Fibroblast of skin of right quadriceps (primary cell): ENCODE data around the gene RELL2.
"Not testable (repeated sequence)": the region's sequence is repeated elsewhere in the genome, so short reads cannot be mapped to it uniquely, and the experiment has no call there.

Source experiments
- DNase-seq: peaks from one replicate; pipeline ENCODE4 v3.0.0-alpha.2; 2013

The RELL2 gene, protein sequence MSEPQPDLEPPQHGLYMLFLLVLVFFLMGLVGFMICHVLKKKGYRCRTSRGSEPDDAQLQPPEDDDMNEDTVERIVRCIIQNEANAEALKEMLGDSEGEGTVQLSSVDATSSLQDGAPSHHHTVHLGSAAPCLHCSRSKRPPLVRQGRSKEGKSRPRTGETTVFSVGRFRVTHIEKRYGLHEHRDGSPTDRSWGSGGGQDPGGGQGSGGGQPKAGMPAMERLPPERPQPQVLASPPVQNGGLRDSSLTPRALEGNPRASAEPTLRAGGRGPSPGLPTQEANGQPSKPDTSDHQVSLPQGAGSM

DNA sequence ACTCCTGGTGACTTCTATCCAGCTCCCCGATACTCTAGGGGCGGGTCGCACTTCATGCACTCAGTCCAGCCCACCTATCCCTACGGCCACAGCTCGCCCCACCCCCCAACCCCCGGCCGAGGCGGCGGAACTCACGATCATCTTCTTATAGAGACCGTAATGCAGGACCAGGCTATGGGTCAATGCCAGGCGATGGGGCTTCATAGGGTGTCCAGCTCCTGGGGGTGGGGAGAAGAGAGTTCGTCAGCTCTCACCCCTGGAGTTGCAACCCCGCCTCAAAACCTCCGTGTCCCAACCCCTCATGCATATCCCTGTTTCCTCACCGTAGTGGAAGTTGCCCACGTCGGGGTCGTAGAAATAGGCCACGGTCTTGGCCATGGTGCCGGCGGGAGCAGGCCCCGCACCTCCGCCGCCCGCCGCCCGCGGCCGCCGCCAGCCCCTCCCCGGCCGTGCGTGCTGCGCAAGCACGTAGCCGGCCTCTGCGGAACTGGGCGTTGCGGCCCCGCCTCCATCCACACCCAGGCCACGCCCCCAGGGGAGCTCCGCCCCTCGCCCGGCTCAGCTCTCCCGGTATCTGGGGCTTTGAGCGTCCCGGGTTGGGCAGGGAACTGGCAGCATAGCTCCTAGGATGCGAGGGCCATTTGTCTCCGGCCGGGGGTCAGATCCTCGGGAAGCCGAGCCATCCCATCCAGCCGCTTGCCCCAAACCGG, at the start of gene RELL2, which contains the start of gene HDAC3:
RELL2 (plus strand) TSS at position 585 of the 710 bp plus-strand sequence. CDS start 1,229 bp downstream, outside the sequence.
HDAC3 (minus strand) TSS at position 437 of the 710 bp plus-strand sequence; CDS start at position 378, 59 bp downstream.
- peak; percentile 87 for DNase-seq

DNA sequence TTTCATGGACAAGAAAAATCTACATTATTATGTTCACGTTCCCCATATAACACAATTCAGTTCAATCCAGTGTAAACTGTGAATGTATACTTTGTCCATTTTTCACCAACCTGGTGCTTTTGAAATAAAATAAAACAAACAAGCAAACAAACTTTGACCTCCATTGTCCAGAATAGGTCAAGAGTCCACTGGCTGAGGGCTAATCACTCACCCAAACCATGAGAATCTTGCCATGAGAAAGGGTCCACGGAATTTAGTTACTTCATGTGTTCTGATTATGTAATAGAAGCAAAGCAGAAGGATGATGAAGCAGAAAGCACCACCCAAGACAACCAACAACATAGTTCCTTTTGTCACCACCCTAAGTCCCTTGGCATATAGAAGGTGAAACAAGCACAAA, 46.7 kb upstream of the RELL2 start:
- DNase-seq = no peak

DNA sequence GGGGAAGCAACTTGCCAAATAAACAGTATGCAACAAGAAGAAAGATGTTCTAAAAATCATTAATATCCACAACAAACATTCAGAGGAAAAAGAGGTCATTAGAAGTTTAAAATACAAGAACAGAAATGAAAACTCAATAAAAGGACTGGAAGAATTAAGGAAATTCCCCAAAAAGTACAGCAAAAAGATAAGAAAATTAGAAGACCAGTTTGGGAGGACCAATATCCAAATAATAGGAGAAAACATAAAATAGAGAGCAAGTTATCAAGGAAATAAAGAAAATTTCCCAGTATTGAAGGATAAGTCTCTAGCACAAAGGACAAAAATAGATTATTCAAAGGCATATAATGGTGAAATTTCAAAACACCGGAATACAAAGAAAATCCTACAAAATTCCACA, 39.9 kb upstream of the RELL2 start:
- DNase-seq = no peak

- no peak for DNase-seq
These were observed 39.4 kb upstream of the RELL2 start for GRCh38 chr5:141597394-141597793.

DNA sequence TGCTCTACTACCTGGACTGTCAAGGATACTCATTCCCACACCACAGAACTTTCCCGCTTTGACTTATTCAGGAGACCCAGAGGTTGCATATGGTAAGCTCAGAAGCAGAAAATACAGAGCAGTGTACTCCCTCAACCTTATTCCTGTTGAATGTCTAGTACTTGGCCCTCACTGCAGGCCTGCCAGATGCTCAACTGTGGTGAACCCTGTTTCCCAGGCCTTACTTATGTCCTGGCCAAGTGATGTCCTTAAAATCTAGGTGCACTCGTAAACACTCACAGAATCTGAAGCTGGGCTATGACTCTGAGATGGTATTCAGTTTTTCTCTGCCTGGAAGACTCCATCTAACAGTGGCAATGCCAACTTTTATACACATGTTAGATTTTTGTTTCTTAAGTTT, 39.0 kb upstream of the RELL2 start:
- DNase-seq = no peak

DNA sequence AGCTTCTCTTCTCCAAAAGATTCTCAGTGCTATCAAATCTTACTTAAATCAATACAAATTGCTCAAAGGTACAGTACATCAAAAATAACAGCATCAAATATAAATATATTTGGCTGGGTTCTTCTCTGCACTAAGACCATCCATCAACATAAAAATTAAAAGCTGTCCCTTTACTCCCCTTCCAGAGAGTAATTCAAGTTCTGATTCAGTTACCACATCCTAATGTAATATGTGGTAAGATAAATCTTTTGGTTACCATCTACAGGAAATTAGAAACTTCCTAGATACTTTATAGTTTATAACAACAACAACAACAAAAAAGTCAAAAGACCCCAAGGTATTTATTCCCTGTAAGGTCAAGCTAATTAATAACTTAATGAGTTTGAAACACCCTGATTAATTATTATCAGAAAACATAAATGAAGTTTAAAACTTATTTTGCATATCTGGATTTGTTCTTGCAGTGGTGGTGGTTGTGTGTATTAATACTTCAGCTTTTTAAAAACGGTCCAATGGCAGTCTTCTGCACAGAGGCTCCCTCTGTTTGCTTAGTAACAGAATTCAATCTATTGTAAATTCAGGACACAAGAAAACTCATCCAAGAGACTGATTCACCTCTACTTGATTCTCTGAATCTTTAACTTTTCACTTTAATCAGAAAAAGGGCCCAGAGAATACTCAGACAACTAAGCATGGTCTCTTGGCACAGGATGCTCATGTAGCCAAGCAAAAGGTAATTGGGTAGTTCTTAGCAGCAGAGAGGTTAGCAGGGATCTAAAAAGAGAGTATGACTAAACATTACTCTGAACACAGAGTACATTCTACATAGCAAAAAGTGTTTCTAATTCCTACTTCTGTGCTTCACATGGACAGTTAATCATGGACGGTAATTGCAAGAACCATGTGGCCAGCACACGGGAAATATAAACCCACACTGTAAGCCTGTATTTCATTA, 38.1 kb upstream of the RELL2 start:
- peak; percentile 45 for DNase-seq

- no peak for DNase-seq
These were observed 34.2 kb upstream of the RELL2 start for GRCh38 chr5:141602606-141603005.

DNA sequence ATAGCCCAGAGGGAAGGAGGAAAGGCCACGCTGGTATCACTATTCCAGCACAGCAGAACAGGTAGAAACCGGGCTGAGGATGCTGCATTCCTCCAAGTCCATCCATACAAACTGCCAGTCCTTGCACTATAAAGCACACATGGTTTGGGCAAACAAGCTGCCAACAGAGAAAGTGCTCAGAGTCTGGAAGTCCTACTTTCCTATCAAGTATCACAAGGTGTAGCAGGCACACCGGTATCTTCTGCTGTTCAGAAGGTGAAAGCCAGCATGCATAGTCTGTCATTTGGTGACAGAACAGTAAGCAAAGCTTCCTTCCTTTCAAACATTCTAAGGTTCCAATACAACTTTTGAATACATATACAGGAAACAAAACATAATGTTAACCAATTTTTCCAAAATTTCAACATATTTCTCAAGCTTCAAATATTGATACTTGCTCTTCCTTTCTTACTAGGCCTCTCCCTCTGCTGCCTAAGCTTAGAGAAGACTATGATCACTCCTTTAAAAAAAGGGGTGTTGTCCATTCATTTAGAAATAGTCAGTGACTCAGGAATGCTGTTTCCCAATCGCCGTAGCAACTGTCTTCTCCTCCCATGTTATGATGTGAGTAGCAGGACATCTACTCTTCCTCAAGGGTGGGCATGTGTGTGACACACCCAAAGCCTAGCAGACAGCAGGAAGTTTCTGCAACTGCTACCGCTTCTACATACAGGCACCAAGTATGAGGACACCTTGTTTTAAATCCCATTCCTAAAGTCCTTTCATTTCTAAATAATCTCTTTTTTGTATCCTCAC, 32.7 kb upstream of the RELL2 start:
- peak; percentile 93 for DNase-seq

GRCh38 chr5:141605523-141606277, 31.1 kb upstream of the RELL2 start:
- DNase-seq = peak; percentile 47

DNA sequence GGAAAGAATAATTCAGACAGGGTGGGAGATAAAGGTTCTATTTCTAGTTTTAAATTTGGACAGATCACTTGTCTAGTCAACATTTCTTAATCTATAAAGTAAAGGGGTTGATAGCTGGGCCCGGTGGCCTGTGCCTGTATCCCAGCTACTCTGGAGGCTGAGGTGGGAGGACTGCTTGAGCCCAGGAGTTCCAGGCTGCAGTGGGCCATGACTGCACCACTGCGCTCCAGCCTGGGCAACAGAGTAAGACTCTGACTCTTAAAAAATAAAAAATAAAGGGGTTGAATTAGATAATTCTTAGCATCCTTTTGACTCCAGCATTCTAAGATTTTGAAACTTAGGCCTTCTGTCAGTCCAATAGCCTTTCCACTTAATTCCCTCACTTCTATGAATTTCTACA, 28.8 kb upstream of the RELL2 start:
- DNase-seq = no peak

GRCh38 chr5:141608557-141608956, 28.2 kb upstream of the RELL2 start:
- DNase-seq = no peak

DNA sequence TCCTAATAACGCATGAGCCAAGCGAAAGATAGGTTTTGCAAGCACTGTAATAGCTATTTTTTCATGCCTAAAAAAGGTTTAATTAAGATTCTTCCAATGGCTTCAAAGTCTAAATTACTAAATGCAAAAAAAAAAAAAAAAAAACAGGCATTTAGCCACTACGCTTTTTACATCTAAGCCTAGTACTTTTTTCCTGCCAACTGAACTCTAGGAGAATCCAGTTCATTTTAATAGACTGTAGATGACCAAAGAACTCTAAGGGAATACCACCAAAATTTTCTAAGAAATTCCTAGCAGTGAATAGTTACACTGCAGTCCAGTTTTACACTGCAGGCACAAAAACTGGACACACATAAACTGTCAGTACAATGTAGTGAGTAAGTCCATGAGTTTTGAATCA, 27.8 kb upstream of the RELL2 start:
- DNase-seq = no peak

DNA sequence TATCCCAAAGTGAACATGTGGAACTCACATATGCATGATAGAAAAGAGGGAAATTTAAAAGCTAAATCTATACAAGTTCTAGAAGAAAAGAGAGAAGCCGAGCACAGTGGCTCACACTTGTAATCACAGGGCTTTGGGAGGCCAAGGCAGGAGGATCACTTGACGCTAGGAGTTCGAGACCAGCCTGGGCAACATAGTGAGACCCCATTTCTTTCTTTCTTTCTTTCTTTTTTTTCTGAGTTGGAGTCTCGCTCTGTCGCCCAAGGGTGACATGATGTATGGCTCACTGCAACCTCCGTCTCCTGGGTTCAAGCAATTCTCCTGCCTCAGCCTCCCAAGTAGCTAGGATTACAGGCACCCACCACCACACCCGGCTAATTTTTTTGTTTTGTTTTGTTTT, 26.9 kb upstream of the RELL2 start:
- DNase-seq = not testable (repeated sequence)

GRCh38 chr5:141611289-141611688, 25.5 kb upstream of the RELL2 start:
- no peak for DNase-seq

GRCh38 chr5:141613344-141613743, 23.5 kb upstream of the RELL2 start:
- no peak for DNase-seq

DNA sequence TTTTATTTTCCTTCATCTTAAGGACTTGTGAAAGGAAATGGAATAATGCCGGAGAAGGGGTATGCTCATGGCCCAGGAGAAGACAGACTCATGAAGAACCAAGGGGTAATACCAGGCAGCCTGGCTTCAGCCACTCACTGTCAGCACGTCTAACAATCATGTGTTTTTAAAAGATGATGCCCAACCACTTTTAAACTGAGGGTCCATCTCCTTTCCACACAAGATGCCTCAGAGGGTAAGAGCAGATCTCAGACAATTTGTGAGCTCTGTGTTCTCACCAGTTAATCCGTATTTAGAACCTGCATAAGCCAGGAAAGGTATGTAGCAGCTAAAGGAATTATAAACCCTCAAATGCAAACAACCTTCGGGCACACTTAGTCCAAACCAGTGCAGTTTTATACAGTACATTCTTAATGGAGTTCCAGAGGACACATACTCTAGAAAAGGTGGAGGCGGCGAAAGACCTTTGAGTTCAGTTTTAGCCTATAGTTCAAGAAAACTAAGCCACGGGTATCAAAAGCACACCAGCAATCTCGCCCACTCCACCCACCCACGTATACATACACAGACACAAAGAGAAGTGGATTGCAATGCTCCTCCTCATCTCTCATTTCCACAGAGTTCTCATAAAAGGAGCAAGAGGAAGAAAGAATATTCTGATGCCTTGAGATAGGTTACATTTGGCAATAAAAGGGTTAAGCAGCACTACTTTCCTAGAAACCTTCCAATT, 20.6 kb upstream of the RELL2 start:
- no peak for DNase-seq

DNA sequence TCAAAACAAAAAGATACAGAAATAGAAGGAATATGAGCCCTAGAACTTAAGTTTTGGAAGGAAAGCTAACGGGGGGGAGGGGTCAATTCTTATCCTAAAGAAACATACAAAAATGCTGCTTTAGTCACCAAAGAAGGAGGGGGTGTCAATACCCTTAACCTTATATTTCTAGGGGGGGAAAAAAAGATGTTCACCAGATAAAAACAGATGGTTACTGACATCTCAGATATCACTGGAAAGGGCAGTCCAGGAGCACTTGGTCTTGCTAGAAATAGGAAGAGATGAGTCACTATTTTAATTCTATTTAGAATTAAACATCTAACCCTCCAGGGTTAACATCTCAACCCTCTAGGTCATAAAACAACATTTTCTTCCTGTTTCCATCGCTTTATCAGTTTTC, 19.7 kb upstream of the RELL2 start:
- DNase-seq = no peak

- DNase-seq = no peak
These were observed 19.1 kb upstream of the RELL2 start for GRCh38 chr5:141617682-141618029.

- DNase-seq = no peak
These were observed 18.6 kb upstream of the RELL2 start for GRCh38 chr5:141618030-141618803.
